C1 segment of cervical spinal cord (tissue), 14 donors: ENCODE results near the gene PITPNM1.

Source experiments
- DNase-seq, 14 donors: peaks; one replicate each; lab custom pipeline; 2025; lab: John Stamatoyannopoulos, UW

Gene PITPNM1

GRCh38 chr11:67503119-67504004, 1.8 kb downstream of the PITPNM1 start:
- no peak for DNase-seq

- no peak for DNase-seq
Measured at GRCh38 chr11:67502328-67502979, 2.7 kb downstream of the PITPNM1 start.

- no peak for DNase-seq
Measured at GRCh38 chr11:67501854-67502253, 3.3 kb downstream of the PITPNM1 start.

GRCh38 chr11:67500831-67501715, 4.1 kb downstream of the PITPNM1 start:
- DNase-seq, result no peak

- DNase-seq, result no peak
Measured at GRCh38 chr11:67500484-67500821, 4.7 kb downstream of the PITPNM1 start.

- no peak for DNase-seq
Measured at GRCh38 chr11:67499808-67500483, 5.2 kb downstream of the PITPNM1 start.

GRCh38 chr11:67498544-67498972, 6.6 kb downstream of the PITPNM1 start:
- DNase-seq, result no peak

GRCh38 chr11:67497656-67498291, 7.4 kb downstream of the PITPNM1 start:
- DNase-seq, result no peak

- DNase-seq, result no peak
Measured at GRCh38 chr11:67496113-67496512, 9.1 kb downstream of the PITPNM1 start.

GRCh38 chr11:67495234-67496005, 9.7 kb downstream of the PITPNM1 start:
- no peak for DNase-seq

GRCh38 chr11:67494371-67495233, 10.6 kb downstream of the PITPNM1 start:
- no peak for DNase-seq

GRCh38 chr11:67493548-67494370, 11.4 kb downstream of the PITPNM1 start:
- no peak for DNase-seq

GRCh38 chr11:67492801-67493547, 12.2 kb downstream of the PITPNM1 start:
- no peak for DNase-seq

- DNase-seq, result no peak
Measured at GRCh38 chr11:67492069-67492727, 13.0 kb downstream of the PITPNM1 start.

GRCh38 chr11:67491276-67492068, 13.7 kb downstream of the PITPNM1 start:
- DNase-seq, result no peak

- DNase-seq, result no peak
Measured at GRCh38 chr11:67490727-67491065, 14.5 kb downstream of the PITPNM1 start.
